ENCODE results near the gene CYTH3. TPM values are rescaled to one million over a fixed set of nuclear protein-coding genes. Genes with fewer than 3 reads are reported as not detected.

CYTH3 gene
- total RNA-seq, 1 donor from 2014 or later, result 2.6 TPM

DNA sequence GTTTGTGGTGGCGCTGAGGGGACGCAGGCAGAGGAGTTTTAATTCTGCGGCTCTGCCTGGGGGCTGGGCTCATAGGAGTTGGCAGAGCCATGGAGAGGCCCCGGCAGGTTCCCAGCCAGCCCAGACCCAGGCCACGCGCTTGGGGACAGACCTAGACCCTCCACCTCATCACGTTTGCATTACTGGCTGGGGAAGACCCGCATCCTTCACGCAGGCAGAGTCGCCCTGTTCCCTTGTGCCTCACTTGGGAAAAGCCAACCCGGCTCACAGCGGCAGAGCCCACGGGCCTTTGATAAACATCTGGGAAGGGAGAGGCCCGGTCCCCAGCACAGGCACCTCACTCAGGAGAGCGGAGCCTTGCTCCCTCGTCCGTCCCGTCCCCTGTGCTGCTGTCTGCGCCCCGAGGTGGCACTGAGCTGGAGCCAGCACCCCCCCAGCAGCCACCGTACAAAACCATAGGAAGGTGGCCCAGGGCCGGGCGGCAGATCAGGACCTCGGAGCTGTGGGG, 112.8 kb downstream of the CYTH3 start:
- no peaks in the 10 kb centered on the region for H3K27me3 Mint-ChIP-seq
- intact Hi-C loops (cut with micrococcal nuclease), result loop anchor here (1.0 to 5.0 kb wide), 2 partner anchors 113 to 164 kb away; partner anchors contain the start of gene CYTH3
- H3K36me3 Mint-ChIP-seq (ENCODE audit: low read depth), result peaks cover 63% of the 10 kb centered on the region
- H3K4me1 Mint-ChIP-seq, result no peaks in the 10 kb centered on the region
- DNase-seq, result no peak
- no peak overlapping the region for H3K27ac Mint-ChIP-seq
- H3K4me3 Mint-ChIP-seq, result no peak overlapping the region
- ChIA-PET POLR2A (interaction anchor here (0.6 kb wide), 1 partner anchor 81 kb away, joined by 5 read pairs; no protein-coding TSS in a partner anchor), CTCF (interaction anchor here (1.2 to 1.3 kb wide), 2 partner anchors 112 to 190 kb away, joined by 3 to 4 read pairs; no protein-coding TSS in a partner anchor)
- ATAC-seq (ENCODE audit: low read depth), result no peak
- TF ChIP-seq, protein P1, sequence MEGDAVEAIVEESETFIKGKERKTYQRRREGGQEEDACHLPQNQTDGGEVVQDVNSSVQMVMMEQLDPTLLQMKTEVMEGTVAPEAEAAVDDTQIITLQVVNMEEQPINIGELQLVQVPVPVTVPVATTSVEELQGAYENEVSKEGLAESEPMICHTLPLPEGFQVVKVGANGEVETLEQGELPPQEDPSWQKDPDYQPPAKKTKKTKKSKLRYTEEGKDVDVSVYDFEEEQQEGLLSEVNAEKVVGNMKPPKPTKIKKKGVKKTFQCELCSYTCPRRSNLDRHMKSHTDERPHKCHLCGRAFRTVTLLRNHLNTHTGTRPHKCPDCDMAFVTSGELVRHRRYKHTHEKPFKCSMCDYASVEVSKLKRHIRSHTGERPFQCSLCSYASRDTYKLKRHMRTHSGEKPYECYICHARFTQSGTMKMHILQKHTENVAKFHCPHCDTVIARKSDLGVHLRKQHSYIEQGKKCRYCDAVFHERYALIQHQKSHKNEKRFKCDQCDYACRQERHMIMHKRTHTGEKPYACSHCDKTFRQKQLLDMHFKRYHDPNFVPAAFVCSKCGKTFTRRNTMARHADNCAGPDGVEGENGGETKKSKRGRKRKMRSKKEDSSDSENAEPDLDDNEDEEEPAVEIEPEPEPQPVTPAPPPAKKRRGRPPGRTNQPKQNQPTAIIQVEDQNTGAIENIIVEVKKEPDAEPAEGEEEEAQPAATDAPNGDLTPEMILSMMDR (IDR thresholded peaks at IDR 0.05), result no peak
- H3K9me3 Mint-ChIP-seq, result no peaks in the 10 kb centered on the region

DNA sequence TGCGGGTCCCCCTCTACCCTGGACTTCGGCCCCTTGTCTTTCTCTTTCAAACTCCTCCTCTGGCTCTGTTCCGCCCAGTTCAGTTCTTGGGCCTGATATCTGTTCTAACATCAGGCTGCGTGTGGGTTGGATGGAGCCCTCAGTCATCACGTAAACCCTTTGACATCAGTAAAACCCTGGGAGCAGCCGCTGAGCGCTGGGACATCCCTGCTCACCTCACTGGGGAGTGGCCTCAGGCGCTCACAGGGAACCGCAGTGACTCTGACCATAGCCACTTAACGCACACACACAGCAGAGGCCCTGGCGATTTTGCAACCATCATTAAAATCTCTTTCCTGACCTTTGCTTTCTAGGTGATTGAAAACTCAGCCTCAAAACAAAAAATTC, 113.3 kb downstream of the CYTH3 start:
- H3K4me1 Mint-ChIP-seq, result no peaks in the 10 kb centered on the region
- no peak for ATAC-seq (ENCODE audit: low read depth)
- DNase-seq, result no peak
- CTCF ChIA-PET, result no interaction called here
- no peak overlapping the region for H3K27ac Mint-ChIP-seq
- H3K9me3 Mint-ChIP-seq, result no peaks in the 10 kb centered on the region
- H3K4me3 Mint-ChIP-seq, result no peak overlapping the region
- peaks cover 63% of the 10 kb centered on the region for H3K36me3 Mint-ChIP-seq (ENCODE audit: low read depth)
- TF ChIP-seq, protein P1 (IDR thresholded peaks at IDR 0.05), result no peak
- POLR2A ChIA-PET, result no interaction called here
- no peaks in the 10 kb centered on the region for H3K27me3 Mint-ChIP-seq
- intact Hi-C loops (cut with micrococcal nuclease), result no loop called here

DNA sequence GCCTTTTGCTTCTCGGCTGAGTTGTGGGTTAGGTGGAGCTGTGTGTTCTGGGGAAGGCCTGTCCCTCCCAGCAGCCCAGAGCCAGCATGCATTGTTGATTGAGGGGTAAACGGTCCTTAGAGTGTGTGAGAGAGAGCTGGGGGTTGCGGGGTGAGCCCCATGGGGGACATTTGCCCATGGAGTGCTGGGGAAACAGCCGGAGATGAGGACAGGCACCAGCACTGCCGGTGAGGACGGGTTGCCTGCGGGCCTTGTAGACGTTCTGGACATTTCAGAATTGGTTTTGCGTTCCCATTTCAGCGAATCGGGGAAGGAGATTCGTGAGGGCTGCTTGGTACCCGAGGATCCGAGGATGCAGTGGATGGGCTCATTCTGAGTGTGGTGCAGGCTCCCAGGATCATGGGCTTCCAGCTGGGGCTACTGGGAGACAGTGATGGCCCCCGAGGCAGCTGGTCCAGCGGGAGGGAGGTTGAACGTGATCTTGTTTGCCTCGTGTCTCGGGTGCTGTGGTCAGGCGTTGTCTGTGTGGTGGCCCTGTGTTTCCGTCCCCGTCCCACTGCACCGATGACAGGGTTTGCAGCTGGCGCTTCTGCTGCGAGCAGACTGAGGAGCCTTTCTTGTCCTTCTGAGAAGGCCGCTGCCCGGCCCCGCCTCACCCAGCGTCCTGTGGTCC, 113.9 kb downstream of the CYTH3 start:
- Mint-ChIP-seq H3K27ac (no peak overlapping the region), H3K4me1 (no peaks in the 10 kb centered on the region), H3K4me3 (no peak overlapping the region), H3K9me3 (no peaks in the 10 kb centered on the region), H3K36me3 (ENCODE audit: low read depth) (peaks cover 64% of the 10 kb centered on the region), H3K27me3 (no peaks in the 10 kb centered on the region)
- ChIA-PET CTCF (no interaction called here), POLR2A (no interaction called here)
- ATAC-seq (ENCODE audit: low read depth) (no peak), DNase-seq (no peak)
- intact Hi-C loops (cut with micrococcal nuclease), result no loop called here
- TF ChIP-seq, protein P1 (IDR thresholded peaks at IDR 0.05), result no peak

DNA sequence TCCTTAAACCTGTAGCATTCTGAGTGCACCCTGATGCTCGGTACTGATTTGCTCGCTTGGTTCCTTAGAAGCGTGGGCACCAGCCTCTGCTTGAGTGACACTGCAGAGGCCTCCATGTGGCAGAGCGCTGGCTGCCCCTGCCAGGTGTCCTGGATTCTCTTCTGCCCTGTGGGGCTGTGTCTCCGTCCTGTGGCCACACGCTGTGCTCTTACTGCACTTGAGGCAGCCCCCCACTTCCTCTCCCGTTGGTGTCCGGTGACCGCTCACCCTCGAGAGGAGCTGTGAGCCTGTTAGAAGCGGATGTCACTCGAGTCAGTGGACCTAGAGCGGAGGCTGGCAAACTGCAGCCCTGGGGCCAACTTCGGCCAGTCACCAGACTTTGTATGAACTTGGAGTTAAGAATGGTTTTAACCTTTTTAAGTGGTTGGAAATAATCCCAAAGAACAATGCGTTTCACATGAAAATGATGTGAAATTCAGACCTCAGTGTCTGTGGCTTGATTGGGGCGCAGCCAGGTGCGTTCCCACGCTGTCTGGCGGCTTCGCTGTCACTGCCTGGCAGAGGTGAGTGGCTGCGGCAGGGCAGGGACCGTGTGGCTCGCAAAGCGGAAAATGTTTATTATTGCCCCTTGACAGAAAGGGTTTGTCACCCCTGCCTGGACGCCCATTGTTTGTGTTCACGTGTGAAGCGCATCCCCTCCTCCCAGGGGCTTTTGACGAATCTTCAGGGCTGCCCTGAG, 114.6 kb downstream of the CYTH3 start:
- no peaks in the 10 kb centered on the region for H3K27me3 Mint-ChIP-seq
- ATAC-seq (ENCODE audit: low read depth), result no peak

More for the DNA sequence above, 114.6 kb downstream of the CYTH3 start:
- Mint-ChIP-seq H3K4me3 (no peak overlapping the region), H3K9me3 (no peaks in the 10 kb centered on the region), H3K27ac (no peak overlapping the region), H3K4me1 (no peaks in the 10 kb centered on the region), H3K36me3 (ENCODE audit: low read depth) (peaks cover 71% of the 10 kb centered on the region)
- DNase-seq, result no peak
- ChIA-PET CTCF (no interaction called here), POLR2A (no interaction called here)
- intact Hi-C loops (cut with micrococcal nuclease), result no loop called here
- TF ChIP-seq, protein P1 (IDR thresholded peaks at IDR 0.05), result no peak

Data from activated B cell treated with CpG ODN at 0.5 μM for 24 hours (primary cell).